Stimulated activated CD8-positive, alpha-beta memory T cell treated with anti-CD3 and anti-CD28 coated beads, Interleukin-4, amount 100 ng/mL, for 48 hours (primary cell): ENCODE results near the gene LTA4H.

Experiments used
- DNase-seq: peaks from one replicate; pipeline ENCODE4 v3.0.0-alpha.2; 2020

LTA4H gene

DNA sequence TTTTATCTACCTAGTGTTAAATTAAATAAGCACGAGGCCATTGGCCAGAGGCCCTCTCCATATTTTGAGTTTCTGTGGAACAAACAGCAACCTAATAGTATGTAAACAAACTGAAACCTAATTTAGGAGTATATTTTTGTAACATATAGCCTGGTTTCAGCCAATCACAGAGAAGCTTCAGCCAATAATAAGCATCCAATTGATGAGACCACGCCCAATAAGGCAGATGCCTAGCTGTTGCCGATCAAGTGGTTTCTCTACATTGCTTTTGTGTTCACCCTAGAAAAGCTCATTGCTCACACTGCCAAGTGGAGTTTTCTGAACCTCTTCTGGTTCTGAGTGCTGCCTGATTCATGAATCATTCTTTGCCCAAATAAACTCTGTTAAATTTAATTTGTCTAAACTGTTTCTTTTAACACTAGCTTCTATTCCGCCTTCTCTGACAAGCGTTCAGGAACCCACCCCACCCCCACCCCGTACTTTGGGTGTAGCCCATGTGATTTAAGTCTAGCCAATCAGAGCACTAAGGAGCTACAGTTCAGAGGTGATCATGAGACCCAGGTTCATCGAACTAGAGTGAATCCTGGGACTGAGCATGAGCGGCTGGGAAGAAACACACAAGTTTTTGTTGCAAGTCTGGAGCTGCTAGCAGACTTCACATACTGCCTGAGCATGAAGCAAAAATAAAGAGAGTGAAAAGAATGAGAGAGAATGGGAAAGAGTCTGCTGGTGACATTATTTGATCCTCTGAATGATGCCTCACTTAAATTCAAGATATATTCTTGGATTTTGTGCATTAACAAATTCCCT lies 21.5 kb upstream of the LTA4H start:
- DNase-seq = no peak

DNA sequence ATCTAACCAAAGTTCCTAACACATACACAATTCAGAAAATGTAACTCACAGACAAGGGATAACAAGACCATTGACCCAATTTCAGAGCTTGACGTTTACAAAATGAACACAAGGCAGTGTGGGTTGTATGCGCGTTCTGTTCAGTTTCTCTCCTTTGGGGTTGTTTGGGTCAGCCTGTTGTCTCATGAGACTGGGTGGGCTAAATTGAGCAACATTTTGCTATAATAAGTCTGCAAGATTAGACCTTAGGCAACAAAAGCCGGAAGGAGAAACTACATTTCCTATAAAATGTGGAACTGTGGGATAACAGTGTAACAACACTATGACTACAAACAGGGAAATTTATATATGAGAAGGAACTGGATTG lies 18.8 kb upstream of the LTA4H start:
- DNase-seq = no peak

DNA sequence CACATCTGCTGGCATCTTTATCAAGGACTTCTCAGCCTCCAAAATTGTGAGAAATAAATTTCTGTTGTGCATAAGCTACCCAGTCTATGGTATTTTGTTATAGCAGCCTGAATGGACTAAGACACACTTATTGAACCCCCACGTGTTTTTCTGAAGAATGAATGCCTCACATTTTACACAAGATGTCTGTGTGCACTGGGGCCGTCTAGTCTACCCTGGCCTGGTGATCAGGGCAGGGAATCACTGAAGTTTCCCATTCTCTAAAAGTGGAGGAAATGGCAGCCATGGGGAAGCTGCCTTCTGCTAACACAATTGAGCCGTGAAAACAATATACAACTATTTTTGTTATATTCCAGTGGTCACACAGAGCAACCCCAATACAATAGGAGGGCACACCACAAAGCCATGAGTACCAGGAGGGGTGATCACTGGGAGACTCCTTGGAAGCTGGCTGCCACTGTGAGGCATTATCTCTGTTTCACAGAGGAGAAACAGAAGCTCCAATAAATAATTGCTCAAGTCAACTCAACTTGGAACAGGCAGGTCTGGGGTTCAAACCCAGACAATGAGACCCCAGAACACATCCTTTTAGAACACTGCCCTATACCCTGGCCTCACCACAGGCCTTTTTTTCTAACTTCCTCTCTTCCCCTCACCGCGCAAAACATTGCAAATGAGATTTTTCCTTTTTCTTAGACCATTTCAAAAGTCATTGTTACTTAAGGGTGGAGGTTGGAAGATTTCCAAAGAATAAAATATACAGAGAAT lies 18.3 kb upstream of the LTA4H start:
- no peak for DNase-seq

DNA sequence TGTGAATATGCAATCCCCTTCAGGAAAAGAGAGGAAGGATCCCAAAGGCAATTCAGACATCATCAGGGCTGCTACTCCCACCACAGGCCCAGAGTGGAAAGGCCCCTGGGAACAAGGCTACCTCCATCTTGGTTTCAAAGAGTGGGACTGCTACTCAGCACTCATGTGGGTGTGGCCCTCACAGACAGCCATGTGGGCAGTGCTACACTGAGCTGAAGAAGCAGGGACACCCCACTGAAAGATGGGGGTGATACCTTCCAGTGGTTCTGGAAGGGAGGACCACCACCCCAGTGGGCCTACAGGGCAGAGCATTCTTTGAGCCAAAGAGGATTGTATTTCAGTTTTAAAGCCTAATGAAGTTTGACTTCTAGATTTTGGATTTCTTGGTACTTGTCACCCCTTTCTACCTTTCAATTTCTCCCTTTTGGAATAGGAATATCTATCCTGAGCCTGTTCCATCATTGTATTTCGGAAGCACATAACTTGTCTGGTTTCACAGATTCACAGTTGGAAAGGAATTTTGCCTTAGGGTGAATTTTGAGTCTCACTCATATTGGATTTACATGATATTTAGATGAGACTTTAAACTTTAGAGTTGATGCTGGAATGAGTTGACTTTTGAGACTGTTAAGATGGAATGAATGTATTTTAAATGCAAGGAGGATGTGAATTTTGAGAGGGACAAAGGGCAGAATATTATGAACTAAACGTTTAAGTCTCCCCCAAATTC lies 16.5 kb upstream of the LTA4H start:
- DNase-seq = no peak

- no peak for DNase-seq
These were observed 14.8 kb upstream of the LTA4H start for GRCh38 chr12:96050139-96050538.

DNA sequence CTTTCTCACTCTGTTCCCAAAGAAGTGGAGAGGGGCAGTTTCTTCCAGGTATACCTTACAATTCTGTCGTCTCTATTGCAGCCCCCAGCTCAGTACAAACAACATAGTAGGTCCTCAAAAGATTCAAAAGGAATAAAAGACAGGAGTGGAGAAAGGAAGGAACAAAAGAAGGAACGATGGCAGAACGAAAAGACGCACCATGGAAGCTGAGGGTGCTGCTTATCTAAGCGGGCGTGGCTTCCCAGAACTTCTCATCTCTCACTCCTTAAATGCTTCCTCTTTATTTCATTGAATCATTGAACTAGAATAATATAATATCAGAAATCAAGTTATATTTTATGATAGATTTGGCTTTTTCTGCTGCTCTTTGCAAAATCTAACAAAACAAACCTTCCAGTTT lies 13.7 kb upstream of the LTA4H start:
- no peak for DNase-seq

DNA sequence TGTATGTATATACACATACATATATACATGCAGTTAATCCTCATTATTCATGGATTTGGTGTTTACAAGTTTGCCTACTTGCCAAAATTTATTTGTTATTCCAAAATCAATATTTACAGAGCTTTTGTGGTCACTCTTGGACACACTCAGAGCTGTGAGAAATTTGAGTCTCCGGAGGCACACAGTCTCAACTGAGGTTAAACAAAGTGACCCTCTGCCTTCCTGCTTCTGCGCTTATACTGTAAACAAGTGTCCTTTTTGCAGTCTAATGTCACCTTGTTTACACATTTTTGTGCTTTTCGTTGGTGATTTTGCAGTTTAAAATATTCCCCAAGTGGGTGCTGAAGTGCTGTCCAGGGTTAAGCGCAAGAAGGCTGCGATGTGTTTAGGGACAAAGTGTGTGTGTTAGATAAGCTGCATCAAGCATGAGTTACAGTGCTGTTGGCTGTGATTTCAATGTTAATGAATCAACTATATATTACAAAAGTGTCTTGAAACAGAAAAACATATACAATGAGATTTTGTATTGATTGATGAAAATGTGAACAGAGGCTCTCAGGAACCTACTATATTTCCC lies 13.1 kb upstream of the LTA4H start:
- no peak for DNase-seq

GRCh38 chr12:96047229-96048211 lies 12.1 kb upstream of the LTA4H start:
- no peak for DNase-seq

DNA sequence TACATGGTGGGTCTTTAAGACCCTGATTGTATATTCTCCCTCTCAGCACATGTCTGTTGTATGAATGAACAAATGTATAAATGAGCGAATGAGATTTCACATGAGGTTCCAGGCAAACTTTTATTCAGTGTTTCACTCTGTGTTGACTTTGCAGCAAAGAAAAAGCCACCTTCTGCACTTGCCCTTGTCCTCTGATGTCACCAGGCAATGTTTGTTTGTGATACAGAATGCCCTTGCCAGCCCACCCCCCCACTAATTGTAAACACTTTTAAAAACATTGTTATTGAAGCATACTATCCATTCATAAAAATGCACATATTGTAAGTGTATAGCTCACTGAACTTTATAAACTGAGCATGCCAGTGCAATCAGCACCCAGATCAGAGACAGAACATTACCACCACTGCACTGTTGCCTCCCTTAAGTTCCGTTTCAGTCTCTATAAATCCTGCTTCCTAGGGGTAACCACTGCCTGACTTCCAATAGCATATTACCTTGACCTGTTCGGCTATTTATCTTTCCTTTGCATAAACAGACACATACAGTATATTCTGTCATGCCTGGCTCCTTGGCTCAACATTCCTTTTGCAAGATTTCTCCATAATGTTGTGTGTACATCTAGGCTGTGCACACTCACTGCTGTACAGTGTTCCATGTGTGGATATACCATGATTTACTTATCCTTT lies 11.3 kb upstream of the LTA4H start:
- DNase-seq = no peak

DNA sequence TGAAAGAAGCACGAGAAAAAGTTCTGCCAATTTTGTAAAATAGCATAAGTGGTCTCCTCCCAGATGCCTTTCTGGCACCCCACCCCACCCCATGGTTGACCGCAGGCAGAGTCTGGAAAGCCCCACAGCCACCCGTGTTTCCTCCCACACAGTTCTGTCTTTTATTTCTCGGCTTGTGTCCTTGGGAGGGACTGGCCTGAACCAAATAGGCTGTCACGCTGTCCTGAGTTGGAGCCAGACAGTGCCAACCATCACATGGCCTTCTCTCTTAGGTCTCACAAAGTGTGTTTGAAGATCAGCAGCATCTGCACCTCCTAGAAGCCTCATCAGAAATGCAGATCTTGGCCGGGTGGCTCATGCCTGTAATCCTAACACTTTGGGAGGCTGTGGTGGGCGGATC lies 10.2 kb upstream of the LTA4H start:
- DNase-seq = no peak

DNA sequence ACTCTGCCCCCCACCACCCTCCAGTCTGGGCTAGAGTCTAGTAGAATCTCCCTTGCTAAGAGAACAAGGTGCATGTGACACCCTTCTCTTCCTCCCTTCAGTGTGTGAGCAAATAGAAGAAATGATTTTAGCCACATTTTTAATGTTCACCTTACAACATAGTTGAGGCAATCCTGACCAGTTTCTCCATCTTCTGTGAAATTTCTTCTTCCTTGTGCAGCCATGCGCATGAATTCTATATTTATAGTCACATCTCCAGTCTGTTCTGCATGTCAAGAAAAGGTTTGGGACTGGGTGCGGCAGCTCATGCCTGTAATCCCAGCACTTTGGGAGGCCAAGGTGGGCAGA lies 9.5 kb upstream of the LTA4H start:
- no peak for DNase-seq

DNA sequence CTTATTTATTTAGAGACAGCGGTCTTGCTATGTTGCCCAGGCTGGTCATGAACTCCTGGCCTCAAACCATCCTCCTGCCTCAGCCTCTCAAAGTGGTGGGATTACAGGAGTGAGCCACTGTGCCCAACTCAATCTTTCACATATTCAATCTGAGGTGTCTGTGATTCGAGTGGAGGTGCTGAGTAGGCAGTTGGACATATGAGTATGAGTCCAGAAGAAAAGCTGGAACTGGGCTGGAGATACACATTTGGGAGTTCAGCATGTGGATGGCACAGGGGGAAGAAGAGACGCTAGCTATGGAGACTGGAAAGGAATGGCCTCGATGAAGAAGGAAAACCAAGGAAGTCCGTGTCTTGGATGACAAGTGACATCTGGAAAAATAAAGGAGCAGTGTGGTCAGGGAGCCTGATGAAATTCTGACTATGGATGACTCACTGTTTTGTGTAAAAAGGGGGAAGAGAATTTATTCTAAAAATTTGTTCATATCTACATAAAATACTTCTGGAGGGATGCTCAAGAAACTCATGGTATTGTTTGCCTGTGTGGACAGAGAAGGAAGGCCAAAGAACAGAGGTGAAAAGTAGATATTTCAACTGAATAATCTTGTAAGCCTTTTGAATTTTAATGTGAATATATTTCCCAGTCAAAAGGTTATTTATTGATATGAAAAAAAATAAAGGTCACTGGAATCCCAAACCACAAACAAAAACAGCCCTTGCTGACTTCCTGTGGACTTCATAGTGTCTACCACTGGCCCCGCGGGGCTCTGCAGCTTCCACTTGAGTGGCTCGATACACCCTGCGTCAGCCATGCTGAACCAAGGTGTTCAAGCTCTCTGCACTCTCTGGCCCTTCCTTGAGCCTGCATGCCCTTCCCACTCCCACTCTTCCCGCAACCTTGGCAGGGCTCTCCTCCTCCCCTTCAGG lies 8.9 kb upstream of the LTA4H start:
- no peak for DNase-seq

GRCh38 chr12:96041181-96041580 lies 5.8 kb upstream of the LTA4H start:
- DNase-seq = no peak

DNA sequence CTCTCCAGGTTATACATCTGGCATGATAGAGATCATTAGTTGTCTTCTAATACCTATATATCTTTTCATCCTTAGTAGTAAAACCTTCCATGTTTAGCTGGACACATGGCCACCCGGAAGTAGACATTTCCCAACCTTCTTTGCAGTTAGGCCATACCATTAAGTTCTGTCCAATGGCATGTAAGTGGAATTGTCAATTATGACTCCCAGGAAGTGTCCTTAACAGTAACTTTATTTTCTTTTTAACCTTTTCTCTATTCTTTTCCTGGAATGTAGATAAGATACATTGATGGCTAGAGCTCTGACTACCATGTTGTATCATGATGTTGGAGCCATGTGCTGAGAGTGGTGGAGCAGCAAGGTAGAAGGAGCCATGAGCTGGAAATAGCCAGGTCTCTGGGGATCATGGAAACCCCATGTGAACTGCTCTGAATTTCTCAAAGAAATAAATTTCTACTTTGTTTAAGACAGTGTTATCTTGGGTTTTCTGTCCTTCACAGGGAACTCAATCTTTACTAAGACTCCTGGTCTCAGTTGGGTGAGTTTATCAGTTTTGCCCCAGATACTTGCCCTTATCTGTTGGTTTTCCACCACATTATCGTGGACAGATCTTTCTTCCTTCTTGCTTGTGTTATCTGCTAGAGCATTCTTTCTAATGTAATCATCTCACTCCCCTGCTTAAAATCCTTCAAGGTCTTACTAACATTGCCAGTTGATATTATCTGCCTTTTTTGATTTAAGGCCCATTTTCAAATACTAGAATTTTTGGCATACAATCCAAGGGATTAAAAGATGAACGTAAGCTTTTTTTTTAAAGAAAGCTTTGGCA lies 5.1 kb upstream of the LTA4H start:
- no peak for DNase-seq

DNA sequence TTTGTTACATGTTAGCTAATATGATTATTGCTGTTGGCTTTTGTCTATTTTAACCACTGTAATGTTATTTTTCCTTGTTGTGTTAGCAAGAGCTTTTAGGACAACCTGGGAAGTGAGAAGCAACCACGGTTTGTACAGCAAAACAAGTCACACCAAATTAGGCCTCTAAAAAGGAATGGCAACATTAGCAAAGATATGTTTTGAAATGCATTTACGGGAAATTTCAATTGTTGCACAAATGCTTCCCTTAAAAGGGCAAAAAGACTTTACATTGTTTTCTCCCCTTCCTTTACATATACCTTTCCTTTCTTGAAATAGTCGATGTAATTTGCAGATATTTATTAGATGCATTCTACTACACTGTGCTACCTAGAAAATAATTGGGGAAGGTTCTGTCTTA lies 4.1 kb upstream of the LTA4H start:
- DNase-seq = no peak

DNA sequence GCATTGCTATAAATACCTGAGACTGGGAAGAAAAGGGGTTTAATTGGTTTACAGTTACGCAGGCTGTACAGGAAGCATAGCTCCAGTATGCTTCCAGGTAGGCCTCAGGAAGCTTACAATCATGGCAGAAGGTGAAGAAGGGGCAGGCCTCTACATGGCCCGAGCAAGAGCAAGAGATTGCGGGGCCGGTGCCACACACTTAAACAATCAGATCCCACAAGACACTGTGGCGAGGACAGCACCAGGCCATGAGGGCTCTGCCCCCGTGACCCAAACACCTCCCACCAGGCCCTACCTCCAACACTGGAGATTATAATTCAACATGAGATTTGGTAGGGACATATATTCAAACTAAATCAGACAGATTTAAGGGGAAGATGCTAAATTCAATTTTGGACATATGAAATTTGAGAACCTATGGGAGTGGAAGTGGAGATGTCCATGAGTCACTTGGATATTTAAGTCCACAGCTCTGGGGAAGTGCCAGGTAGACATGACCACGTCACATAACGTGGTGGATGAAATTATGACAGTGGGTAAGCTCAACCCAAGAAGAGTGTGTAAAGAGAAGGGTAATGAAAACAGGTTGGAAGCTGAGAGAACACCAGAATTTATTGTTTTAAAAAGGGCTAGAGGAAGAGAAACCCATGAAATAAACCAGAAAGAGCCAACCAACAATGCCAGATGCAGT lies 1.5 kb upstream of the LTA4H start:
- DNase-seq = no peak

DNA sequence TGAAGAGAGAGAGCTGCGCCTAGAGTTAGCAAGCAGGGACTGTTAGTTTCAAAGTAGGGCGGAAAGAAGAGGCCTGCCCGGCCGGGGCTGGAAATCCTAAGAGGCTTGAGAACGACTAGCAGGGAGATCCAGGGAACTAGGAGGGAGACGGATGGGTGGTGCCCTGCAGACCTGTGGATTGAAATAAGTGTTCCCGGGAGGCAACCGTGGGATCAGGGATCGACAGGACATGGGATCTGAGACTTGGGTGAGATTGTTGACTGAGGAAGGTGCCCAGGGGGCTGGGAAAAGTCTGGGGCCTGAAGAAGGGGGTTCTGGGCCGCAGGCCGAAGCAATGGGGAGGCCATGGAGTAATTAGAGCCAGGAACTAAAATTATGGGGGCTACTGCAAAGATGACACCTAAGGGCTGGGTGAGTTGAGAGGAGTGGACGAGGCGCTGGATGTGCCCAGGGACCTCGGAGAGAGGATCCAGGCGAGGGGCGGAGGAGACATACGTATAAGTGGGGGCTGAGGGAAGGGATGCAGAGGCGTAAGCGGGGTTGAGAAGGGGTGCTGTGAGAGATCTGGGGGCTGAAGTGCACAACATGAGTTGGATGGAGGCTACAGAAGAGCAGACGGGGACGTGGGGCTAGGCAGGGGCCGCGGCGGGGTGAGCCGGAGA lies 635 bp downstream of the LTA4H start:
- peak; percentile 33 for DNase-seq
